GM10266 (cell line): Measurements from ENCODE around the gene SERPINB6.
"Not testable (repeated sequence)": the region's sequence is repeated elsewhere in the genome, so short reads cannot be mapped to it uniquely, and the experiment has no call there.

Source experiments
- DNase-seq: peaks from one replicate; pipeline ENCODE4 v3.0.0; 2012; ENCODE audit errors: extremely low spot score
- TF ChIP-seq, protein P1 (sequence below): IDR thresholded peaks from 2 replicates; pipeline ENCODE4 v1.5.1; 2012; ENCODE audit warnings: mild to moderate bottlenecking, low read depth; ENCODE audit not compliant: control insufficient read depth, insufficient read depth; ENCODE audit errors: missing control alignments

SERPINB6 gene

DNA sequence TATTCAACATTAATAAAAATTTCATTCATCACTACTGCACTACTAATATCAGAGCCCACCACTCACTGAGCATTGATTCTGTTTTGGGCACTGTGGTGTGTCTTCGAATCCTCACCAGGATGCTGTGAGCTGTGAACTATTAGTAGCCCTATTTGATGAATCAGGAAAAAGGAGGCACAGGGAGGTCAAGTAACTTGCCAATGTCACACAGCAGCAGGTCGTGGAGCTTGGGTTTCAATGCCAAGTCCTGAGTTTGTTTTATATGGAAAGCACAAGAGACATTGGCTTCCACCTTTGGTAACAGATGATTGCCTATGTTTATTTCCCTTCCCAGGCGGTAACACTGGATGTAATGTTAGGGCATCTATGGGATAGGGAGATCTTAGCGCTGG, 43.3 kb upstream of the SERPINB6 start:
- TF ChIP-seq, protein P1, sequence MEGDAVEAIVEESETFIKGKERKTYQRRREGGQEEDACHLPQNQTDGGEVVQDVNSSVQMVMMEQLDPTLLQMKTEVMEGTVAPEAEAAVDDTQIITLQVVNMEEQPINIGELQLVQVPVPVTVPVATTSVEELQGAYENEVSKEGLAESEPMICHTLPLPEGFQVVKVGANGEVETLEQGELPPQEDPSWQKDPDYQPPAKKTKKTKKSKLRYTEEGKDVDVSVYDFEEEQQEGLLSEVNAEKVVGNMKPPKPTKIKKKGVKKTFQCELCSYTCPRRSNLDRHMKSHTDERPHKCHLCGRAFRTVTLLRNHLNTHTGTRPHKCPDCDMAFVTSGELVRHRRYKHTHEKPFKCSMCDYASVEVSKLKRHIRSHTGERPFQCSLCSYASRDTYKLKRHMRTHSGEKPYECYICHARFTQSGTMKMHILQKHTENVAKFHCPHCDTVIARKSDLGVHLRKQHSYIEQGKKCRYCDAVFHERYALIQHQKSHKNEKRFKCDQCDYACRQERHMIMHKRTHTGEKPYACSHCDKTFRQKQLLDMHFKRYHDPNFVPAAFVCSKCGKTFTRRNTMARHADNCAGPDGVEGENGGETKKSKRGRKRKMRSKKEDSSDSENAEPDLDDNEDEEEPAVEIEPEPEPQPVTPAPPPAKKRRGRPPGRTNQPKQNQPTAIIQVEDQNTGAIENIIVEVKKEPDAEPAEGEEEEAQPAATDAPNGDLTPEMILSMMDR, result no peak
- DNase-seq, result no peak

- no peak for DNase-seq
- TF ChIP-seq, protein P1, result no peak
Measured at GRCh38 chr6:3013901-3014674, 42.7 kb upstream of the SERPINB6 start.

GRCh38 chr6:3013486-3013885, 42.1 kb upstream of the SERPINB6 start:
- TF ChIP-seq, protein P1, result no peak
- no peak for DNase-seq

- TF ChIP-seq, protein P1, result no peak
- no peak for DNase-seq
Measured at GRCh38 chr6:3011592-3011991, 40.2 kb upstream of the SERPINB6 start.

DNA sequence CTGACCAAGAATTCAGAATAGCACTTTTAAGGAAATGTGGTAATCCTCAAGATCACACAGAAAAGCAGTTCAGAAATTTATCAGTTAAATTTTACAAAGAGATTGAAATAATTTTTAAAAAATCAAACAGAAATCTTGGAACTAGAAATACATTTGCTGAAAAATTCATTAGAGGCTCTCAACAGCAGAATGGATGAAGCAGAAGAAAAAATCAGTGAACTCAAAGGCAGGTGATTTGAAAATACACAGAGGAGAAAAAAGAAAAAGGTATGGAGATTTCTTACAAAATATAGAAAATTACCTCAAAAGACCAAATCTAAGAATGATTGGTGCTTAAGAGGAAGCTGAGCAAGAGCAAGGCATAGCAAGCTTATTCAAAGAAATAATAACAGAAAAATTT, 39.8 kb upstream of the SERPINB6 start:
- DNase-seq, result no peak
- TF ChIP-seq, protein P1, result no peak

- no peak for DNase-seq
- TF ChIP-seq, protein P1, result no peak
Measured at GRCh38 chr6:3009930-3010329, 38.6 kb upstream of the SERPINB6 start.

DNA sequence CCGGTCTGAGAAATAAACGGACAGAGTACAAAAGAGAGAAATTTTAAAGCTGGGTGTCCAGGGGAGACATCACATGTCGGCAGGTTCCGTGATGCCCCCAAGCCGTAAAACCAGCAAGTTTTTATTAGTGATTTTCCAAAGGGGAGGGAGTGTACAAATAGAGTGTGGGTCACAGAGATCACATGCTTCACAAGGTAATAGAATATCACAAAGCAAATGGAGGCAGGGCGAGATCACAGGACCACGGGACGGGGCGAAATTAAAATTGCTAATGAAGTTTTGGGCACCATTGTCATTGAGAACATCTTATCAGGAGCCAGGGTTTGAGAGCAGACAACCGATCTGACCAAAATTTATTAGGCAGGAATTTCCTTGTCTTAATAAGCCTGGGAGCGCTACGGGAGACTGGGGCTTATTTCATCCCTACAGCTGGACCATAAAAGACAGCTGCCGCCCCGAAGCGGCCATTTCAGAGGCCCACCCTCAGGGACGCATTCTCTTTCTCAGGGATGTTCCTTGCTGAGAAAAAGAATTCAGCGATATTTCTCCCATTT, 37.4 kb upstream of the SERPINB6 start:
- not testable (repeated sequence) for DNase-seq
